HK-2 (cell line): ENCODE measurements around the gene AXDND1.

Experiments used
- DNase-seq: peaks from one replicate; pipeline ENCODE4 v3.0.0-alpha.2; 2018; ENCODE audit not compliant: unreplicated experiment

The AXDND1 gene

GRCh38 chr1:179583771-179584320 is 218.1 kb downstream of the AXDND1 start:
- no peak for DNase-seq

GRCh38 chr1:179586107-179586823 is 220.5 kb downstream of the AXDND1 start:
- DNase-seq, result peak; percentile 57

- DNase-seq, result no peak
Observed at GRCh38 chr1:179587336-179587735, 221.6 kb downstream of the AXDND1 start.

- DNase-seq, result no peak
Observed at GRCh38 chr1:179588425-179589024, 222.8 kb downstream of the AXDND1 start.

GRCh38 chr1:179589509-179589908 is 223.7 kb downstream of the AXDND1 start:
- no peak for DNase-seq

- DNase-seq, result no peak
Observed at GRCh38 chr1:179590671-179591070, 224.9 kb downstream of the AXDND1 start.

- DNase-seq, result no peak
Observed at GRCh38 chr1:179591253-179591591, 225.5 kb downstream of the AXDND1 start.

- DNase-seq, result no peak
Observed at GRCh38 chr1:179591592-179592580, 226.1 kb downstream of the AXDND1 start, which contains the start of gene TDRD5. TDRD5 (plus strand) TSS chr1:179591832; CDS start chr1:179592616, 784 bp downstream.

GRCh38 chr1:179598631-179599030 is 232.9 kb downstream of the AXDND1 start:
- no peak for DNase-seq

GRCh38 chr1:179599623-179600249 is 234.0 kb downstream of the AXDND1 start:
- DNase-seq, result no peak

- DNase-seq, result no peak
Observed at GRCh38 chr1:179601093-179601492, 235.3 kb downstream of the AXDND1 start.
